ENCODE measurements around the gene ATP2B2. TPM values are rescaled to one million over a fixed set of nuclear protein-coding genes. Genes with fewer than 3 reads are reported as not detected.

The ATP2B2 gene
- total RNA-seq, 1 experiment from 2014 or later, result not detected

DNA sequence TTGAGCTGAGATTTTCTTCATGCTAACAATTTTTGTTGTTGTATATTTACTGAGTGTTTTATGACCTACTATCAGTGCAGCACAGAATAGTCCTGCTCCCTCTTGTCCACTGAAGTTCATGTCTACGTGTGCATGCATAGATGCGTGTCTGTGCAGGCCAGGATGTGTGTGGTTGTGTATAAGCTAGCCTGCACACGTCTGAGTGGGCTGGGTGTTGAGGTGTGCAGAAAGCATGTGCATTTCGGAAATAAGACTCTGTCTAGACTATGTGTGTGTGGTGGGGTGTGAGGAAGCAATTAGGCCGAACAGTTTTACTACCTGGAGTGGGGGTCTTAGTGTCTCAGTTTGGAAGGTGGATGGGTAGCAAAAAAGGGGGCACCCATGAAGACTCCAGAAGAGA, 39.2 kb downstream of the ATP2B2 start:
- Histone ChIP-seq H3K79me2 (ENCODE audit: insufficient read depth, low read length) (no peaks in the 10 kb centered on the region), H3K9me3 (ENCODE audit: control insufficient read depth in 1 of 2, insufficient read depth in 1 of 2, low read depth in 1 of 2, low read length in 2 of 2) (no peaks in the 10 kb centered on the region), H3K9ac (ENCODE audit: low read length) (no peak overlapping the region), H3K4me3 (replicated peaks in 1 of 2; ENCODE audit: low read depth in 1 of 2, low read length in 2 of 2) (no peak overlapping the region), H3K4me1 (ENCODE audit: control insufficient read depth in 1 of 2, insufficient read depth in 2 of 2, low read length in 2 of 2) (no peaks in the 10 kb centered on the region), H3K27me3 (ENCODE audit: insufficient read depth, low read length) (peaks cover 35% of the 10 kb centered on the region), H2AFZ (ENCODE audit: low read depth, low read length, poor library complexity, severe bottlenecking) (no peak overlapping the region), H3K4me2 (ENCODE audit: low read length) (no peak overlapping the region), H4K20me1 (ENCODE audit: insufficient read depth) (no peaks in the 10 kb centered on the region), H3K36me3 (ENCODE audit: control insufficient read depth in 1 of 2, insufficient read depth in 2 of 2, low read length in 2 of 2) (no peaks in the 10 kb centered on the region), H3K9me2 (ENCODE audit: insufficient read depth) (no peaks in the 10 kb centered on the region), H3K27ac (ENCODE audit: low read depth, low read length) (no peak overlapping the region)
- POLR2A ChIA-PET, result no interaction called here
- TF ChIP-seq, protein P1, sequence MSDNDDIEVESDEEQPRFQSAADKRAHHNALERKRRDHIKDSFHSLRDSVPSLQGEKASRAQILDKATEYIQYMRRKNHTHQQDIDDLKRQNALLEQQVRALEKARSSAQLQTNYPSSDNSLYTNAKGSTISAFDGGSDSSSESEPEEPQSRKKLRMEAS (IDR thresholded peaks at IDR 0.05), result no peak
- TF ChIP-seq ZNF274 (IDR thresholded peaks at IDR 0.05; ENCODE audit: low read depth, low read length) (no peak), EZH2phosphoT487 (IDR thresholded peaks at IDR 0.05; ENCODE audit: borderline replicate concordance) (no peak), RAD21 (IDR thresholded peaks at IDR 0.05; ENCODE audit: low read depth) (no peak), SIN3A (IDR thresholded peaks at IDR 0.05; ENCODE audit: low read depth) (no peak), EZH2 (IDR thresholded peaks at IDR 0.05) (no peak), POLR2A (IDR thresholded peaks at IDR 0.05; ENCODE audit: borderline replicate concordance, extremely low read depth, insufficient read depth, insufficient read length) (no peak), EGR1 (IDR thresholded peaks at IDR 0.05; ENCODE audit: low read depth) (no peak), ATF3 (IDR thresholded peaks at IDR 0.05) (no peak), YY1 (IDR thresholded peaks at IDR 0.05; ENCODE audit: extremely low read depth, insufficient replicate concordance, low read depth, low read length) (no peak)
- TF ChIP-seq, protein P2, sequence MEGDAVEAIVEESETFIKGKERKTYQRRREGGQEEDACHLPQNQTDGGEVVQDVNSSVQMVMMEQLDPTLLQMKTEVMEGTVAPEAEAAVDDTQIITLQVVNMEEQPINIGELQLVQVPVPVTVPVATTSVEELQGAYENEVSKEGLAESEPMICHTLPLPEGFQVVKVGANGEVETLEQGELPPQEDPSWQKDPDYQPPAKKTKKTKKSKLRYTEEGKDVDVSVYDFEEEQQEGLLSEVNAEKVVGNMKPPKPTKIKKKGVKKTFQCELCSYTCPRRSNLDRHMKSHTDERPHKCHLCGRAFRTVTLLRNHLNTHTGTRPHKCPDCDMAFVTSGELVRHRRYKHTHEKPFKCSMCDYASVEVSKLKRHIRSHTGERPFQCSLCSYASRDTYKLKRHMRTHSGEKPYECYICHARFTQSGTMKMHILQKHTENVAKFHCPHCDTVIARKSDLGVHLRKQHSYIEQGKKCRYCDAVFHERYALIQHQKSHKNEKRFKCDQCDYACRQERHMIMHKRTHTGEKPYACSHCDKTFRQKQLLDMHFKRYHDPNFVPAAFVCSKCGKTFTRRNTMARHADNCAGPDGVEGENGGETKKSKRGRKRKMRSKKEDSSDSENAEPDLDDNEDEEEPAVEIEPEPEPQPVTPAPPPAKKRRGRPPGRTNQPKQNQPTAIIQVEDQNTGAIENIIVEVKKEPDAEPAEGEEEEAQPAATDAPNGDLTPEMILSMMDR (IDR thresholded peaks at IDR 0.05 in 2 of 3, conservative IDR thresholded peaks at IDR 0.05 in 1 of 3; ENCODE audit: borderline replicate concordance in 1 of 3, insufficient read depth in 1 of 3, low read depth in 2 of 3, low read length in 2 of 3), result no peak
- TF ChIP-seq, protein P3, sequence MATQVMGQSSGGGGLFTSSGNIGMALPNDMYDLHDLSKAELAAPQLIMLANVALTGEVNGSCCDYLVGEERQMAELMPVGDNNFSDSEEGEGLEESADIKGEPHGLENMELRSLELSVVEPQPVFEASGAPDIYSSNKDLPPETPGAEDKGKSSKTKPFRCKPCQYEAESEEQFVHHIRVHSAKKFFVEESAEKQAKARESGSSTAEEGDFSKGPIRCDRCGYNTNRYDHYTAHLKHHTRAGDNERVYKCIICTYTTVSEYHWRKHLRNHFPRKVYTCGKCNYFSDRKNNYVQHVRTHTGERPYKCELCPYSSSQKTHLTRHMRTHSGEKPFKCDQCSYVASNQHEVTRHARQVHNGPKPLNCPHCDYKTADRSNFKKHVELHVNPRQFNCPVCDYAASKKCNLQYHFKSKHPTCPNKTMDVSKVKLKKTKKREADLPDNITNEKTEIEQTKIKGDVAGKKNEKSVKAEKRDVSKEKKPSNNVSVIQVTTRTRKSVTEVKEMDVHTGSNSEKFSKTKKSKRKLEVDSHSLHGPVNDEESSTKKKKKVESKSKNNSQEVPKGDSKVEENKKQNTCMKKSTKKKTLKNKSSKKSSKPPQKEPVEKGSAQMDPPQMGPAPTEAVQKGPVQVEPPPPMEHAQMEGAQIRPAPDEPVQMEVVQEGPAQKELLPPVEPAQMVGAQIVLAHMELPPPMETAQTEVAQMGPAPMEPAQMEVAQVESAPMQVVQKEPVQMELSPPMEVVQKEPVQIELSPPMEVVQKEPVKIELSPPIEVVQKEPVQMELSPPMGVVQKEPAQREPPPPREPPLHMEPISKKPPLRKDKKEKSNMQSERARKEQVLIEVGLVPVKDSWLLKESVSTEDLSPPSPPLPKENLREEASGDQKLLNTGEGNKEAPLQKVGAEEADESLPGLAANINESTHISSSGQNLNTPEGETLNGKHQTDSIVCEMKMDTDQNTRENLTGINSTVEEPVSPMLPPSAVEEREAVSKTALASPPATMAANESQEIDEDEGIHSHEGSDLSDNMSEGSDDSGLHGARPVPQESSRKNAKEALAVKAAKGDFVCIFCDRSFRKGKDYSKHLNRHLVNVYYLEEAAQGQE (IDR thresholded peaks at IDR 0.05; ENCODE audit: low read depth), result no peak
- TF ChIP-seq, protein P4, sequence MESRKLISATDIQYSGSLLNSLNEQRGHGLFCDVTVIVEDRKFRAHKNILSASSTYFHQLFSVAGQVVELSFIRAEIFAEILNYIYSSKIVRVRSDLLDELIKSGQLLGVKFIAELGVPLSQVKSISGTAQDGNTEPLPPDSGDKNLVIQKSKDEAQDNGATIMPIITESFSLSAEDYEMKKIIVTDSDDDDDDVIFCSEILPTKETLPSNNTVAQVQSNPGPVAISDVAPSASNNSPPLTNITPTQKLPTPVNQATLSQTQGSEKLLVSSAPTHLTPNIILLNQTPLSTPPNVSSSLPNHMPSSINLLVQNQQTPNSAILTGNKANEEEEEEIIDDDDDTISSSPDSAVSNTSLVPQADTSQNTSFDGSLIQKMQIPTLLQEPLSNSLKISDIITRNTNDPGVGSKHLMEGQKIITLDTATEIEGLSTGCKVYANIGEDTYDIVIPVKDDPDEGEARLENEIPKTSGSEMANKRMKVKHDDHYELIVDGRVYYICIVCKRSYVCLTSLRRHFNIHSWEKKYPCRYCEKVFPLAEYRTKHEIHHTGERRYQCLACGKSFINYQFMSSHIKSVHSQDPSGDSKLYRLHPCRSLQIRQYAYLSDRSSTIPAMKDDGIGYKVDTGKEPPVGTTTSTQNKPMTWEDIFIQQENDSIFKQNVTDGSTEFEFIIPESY (IDR thresholded peaks at IDR 0.05; ENCODE audit: extremely low read depth, insufficient replicate concordance, low read length), result no peak
- DNase-seq (ENCODE audit: low read depth, low spot score) (no peak), ATAC-seq (no peak)
- CTCF ChIA-PET, result no interaction called here
- RAD21 ChIA-PET (ENCODE audit: low non-redundant PET in 1 of 2, low total read pairs in 2 of 2, uncharacterized antibody in 2 of 2, unreplicated experiment in 2 of 2), result no interaction called here
- BruUV-seq (replicated peaks), result no TSS peak
- intact Hi-C loops (cut with micrococcal nuclease), result no loop called here

All from HCT116 (cell line).